PC-9 (cell line): ENCODE data around the gene OAS1.

Source experiments
- CTCF ChIP-seq: fragments of 200-600 bp; sonication (generic); conservative IDR thresholded peaks from 2 replicates; pipeline ENCODE4 v1.6.1; 2017; ENCODE audit warnings: mixed run types, antibody characterized with exemption, mild to moderate bottlenecking, moderate library complexity
- EZH2 ChIP-seq: fragments of 200-600 bp; sonication (generic); IDR thresholded peaks from 2 replicates; pipeline ENCODE4 v1.8.0; 2017; ENCODE audit warnings: antibody characterized with exemption, low read depth

- no peak for TF ChIP-seq CTCF
- no peak for TF ChIP-seq EZH2
Observed at GRCh38 chr12:112961536-112961935, 54.8 kb downstream of the OAS1 start.
